Stimulated activated CD8-positive, alpha-beta memory T cell treated with anti-CD3 and anti-CD28 coated beads, Interleukin-15, amount 100 ng/mL, for 24 hours (primary cell): ENCODE results near the gene ITCH.
"Not testable (repeated sequence)": the region's sequence is repeated elsewhere in the genome, so short reads cannot be mapped to it uniquely, and the experiment has no call there.

ENCODE experiments used
- DNase-seq: peaks from one replicate; pipeline ENCODE4 v3.0.0-alpha.2; 2020; ENCODE audit warnings: low read depth

ITCH gene

GRCh38 chr20:34377072-34377847 lies 14.2 kb downstream of the ITCH start:
- no peak for DNase-seq

- no peak for DNase-seq
Observed at GRCh38 chr20:34382174-34382573, 19.1 kb downstream of the ITCH start.

GRCh38 chr20:34382877-34383455 lies 19.9 kb downstream of the ITCH start:
- DNase-seq: not testable (repeated sequence)

- no peak for DNase-seq
Observed at GRCh38 chr20:34385464-34385863, 22.4 kb downstream of the ITCH start.

- DNase-seq: no peak
Observed at GRCh38 chr20:34388000-34388399, 24.9 kb downstream of the ITCH start.

- DNase-seq: no peak
Observed at GRCh38 chr20:34388678-34389077, 25.6 kb downstream of the ITCH start.

- no peak for DNase-seq
Observed at GRCh38 chr20:34389206-34389953, 26.3 kb downstream of the ITCH start.

- no peak for DNase-seq
Observed at GRCh38 chr20:34389954-34390555, 27.0 kb downstream of the ITCH start.

GRCh38 chr20:34396408-34396807 lies 33.3 kb downstream of the ITCH start:
- no peak for DNase-seq

- DNase-seq: no peak
Observed at GRCh38 chr20:34397096-34397495, 34.0 kb downstream of the ITCH start.

GRCh38 chr20:34400776-34401175 lies 37.7 kb downstream of the ITCH start:
- DNase-seq: not testable (repeated sequence)

GRCh38 chr20:34401741-34402455 lies 38.8 kb downstream of the ITCH start:
- no peak for DNase-seq

- no peak for DNase-seq
Observed at GRCh38 chr20:34402461-34402860, 39.4 kb downstream of the ITCH start.

GRCh38 chr20:34403063-34403827 lies 40.2 kb downstream of the ITCH start:
- no peak for DNase-seq

- no peak for DNase-seq
Observed at GRCh38 chr20:34403908-34404307, 40.8 kb downstream of the ITCH start.

GRCh38 chr20:34404803-34405202 lies 41.7 kb downstream of the ITCH start:
- DNase-seq: no peak

GRCh38 chr20:34405247-34405651 lies 42.2 kb downstream of the ITCH start:
- DNase-seq: not testable (repeated sequence)

- DNase-seq: not testable (repeated sequence)
Observed at GRCh38 chr20:34405942-34406341, 42.9 kb downstream of the ITCH start.

- no peak for DNase-seq
Observed at GRCh38 chr20:34407962-34408474, 44.9 kb downstream of the ITCH start.

- no peak for DNase-seq
Observed at GRCh38 chr20:34410336-34410735, 47.3 kb downstream of the ITCH start.

- no peak for DNase-seq
Observed at GRCh38 chr20:34412453-34412852, 49.4 kb downstream of the ITCH start.
